ENCODE data around the gene GALE.
"Not testable (repeated sequence)": the region's sequence is repeated elsewhere in the genome, so short reads cannot be mapped to it uniquely, and the experiment has no call there.

GALE gene

GRCh38 chr1:23790696-23791515, 9.6 kb downstream of the GALE start, which contains the start of gene LYPLA2:
TSS of gene LYPLA2 (plus strand) at chr1:23791145. CDS start at chr1:23792683, 1,538 bp downstream.
- peak within 1 kb of the TSS; percentile 65 for H3K27ac ChIP-seq
- TF ChIP-seq ZFX (IDR thresholded peaks at IDR 0.05; ENCODE audit: borderline replicate concordance) (no peak), CTCF (IDR thresholded peaks at IDR 0.05) (no peak)

GRCh38 chr1:23788695-23789094, 11.9 kb downstream of the GALE start:
- peak overlapping the region; percentile 6; the same call in 1 of the 2 replicates for H3K27ac ChIP-seq
- TF ChIP-seq CTCF (IDR thresholded peaks at IDR 0.05) (no peak), ZFX (IDR thresholded peaks at IDR 0.05; ENCODE audit: borderline replicate concordance) (no peak)

- no peak overlapping the region for H3K27ac ChIP-seq
- TF ChIP-seq ZFX (IDR thresholded peaks at IDR 0.05; ENCODE audit: borderline replicate concordance) (no peak), CTCF (IDR thresholded peaks at IDR 0.05) (no peak)
These were observed 12.9 kb downstream of the GALE start for GRCh38 chr1:23787701-23788100.

- no peak overlapping the region for H3K27ac ChIP-seq
- TF ChIP-seq ZFX (IDR thresholded peaks at IDR 0.05; ENCODE audit: borderline replicate concordance) (no peak), CTCF (IDR thresholded peaks at IDR 0.05) (no peak)
These were observed 15.7 kb downstream of the GALE start for GRCh38 chr1:23784846-23785245.

- H3K27ac ChIP-seq = not testable (repeated sequence)
These were observed 17.4 kb downstream of the GALE start for GRCh38 chr1:23783141-23783540.

- TF ChIP-seq CTCF (IDR thresholded peaks at IDR 0.05) (no peak), ZFX (IDR thresholded peaks at IDR 0.05; ENCODE audit: borderline replicate concordance) (no peak)
- no peak overlapping the region for H3K27ac ChIP-seq
These were observed 20.7 kb downstream of the GALE start for GRCh38 chr1:23779826-23780371.

GRCh38 chr1:23777979-23778814, 22.4 kb downstream of the GALE start, which contains the start of gene PITHD1:
TSS of gene PITHD1 (plus strand) at chr1:23778418. CDS start at chr1:23778516, 98 bp downstream.
- TF ChIP-seq CTCF (IDR thresholded peaks at IDR 0.05) (no peak), ZFX (IDR thresholded peaks at IDR 0.05; ENCODE audit: borderline replicate concordance) (no peak)
- H3K27ac ChIP-seq = peak within 1 kb of the TSS; percentile 88
